ENCODE data around the gene SIDT2.

Gene SIDT2

DNA sequence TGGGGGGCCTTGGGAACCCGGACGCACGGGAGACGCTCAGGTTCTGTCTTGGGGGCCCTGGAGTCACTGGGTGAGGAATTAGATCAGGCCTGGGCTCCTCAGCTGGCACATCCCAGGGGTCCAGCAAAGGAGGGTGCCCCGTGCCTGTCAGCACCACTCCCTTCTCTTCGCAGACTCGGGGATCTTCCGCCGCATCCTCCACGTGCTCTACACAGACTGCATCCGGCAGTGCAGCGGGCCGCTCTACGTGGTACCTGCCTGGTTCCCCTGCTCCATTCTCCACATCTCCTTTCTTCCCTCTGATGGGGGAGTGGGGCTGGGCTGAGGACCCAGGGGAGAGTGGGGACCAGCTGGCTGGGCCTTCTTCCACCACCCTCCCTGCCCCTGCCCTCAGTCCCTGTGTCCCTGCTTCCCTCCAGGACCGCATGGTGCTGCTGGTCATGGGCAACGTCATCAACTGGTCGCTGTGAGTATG lies 13.9 kb downstream of the SIDT2 start:
- no peak for DNase-seq (ENCODE audit: low spot score)
- ChIA-PET POLR2A (ENCODE audit: low non-redundant PET) (no interaction called here), CTCF (no interaction called here)
- no peak overlapping the region for H3K27ac ChIP-seq
- TF ChIP-seq, protein P1, sequence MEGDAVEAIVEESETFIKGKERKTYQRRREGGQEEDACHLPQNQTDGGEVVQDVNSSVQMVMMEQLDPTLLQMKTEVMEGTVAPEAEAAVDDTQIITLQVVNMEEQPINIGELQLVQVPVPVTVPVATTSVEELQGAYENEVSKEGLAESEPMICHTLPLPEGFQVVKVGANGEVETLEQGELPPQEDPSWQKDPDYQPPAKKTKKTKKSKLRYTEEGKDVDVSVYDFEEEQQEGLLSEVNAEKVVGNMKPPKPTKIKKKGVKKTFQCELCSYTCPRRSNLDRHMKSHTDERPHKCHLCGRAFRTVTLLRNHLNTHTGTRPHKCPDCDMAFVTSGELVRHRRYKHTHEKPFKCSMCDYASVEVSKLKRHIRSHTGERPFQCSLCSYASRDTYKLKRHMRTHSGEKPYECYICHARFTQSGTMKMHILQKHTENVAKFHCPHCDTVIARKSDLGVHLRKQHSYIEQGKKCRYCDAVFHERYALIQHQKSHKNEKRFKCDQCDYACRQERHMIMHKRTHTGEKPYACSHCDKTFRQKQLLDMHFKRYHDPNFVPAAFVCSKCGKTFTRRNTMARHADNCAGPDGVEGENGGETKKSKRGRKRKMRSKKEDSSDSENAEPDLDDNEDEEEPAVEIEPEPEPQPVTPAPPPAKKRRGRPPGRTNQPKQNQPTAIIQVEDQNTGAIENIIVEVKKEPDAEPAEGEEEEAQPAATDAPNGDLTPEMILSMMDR (conservative IDR thresholded peaks at IDR 0.05; ENCODE audit: low read depth): no peak

DNA sequence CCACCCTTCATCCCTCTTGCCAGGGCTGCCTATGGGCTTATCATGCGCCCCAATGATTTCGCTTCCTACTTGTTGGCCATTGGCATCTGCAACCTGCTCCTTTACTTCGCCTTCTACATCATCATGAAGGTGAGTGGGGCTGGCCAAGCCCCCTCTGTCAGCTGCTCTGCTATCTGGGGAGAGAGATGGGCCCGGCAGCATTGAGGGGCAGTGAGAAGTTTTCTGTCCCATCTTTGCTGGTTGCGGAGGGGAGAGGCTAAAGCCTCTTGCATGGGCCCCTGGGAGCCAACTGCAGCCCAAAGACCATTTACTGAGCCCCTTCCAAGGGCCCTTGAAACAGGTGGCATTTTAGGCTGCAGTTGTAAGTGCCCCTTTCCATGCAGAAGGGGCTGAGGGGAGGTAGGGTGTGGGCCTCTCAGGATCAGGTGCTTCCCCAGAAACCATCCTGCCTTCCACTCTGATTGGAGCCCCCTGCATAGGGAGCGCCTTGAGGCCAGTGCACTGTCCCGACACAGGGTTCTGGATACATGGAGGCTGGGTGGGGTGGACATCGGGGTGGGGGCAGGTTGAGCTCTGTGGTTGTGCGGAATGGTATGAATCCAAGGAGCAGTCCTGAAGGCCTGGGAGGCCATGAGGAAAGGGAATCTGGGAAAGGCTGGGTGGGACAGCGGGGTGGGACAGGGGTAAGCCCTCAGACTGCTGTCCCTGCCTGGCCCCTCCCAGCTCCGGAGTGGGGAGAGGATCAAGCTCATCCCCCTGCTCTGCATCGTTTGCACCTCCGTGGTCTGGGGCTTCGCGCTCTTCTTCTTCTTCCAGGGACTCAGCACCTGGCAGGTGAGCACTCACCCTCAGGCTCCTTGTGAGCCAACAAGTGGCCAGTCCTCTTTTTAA lies 14.8 kb downstream of the SIDT2 start:
- POLR2A ChIA-PET (ENCODE audit: low non-redundant PET): no interaction called here
- TF ChIP-seq, protein P1 (conservative IDR thresholded peaks at IDR 0.05; ENCODE audit: low read depth): no peak
- CTCF ChIA-PET: no interaction called here

DNA sequence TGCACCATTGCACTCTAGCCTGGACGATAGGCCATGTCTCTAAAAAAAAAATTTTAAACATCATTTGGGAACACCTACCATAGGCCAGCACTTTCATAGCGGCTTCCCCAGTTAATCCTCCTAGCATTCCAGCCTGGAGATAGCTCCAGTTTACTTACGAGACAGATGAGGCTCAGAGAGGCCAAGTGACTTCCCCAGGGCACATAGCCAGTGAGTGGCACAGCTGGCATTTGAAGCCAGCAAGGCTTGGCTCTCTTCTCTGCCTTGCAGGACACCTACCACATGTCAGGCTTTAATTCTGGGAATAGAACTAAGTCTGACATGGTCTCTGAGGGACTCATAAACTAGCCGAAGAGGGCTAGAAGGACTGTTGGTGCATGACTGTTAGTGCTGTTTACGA lies 15.7 kb downstream of the SIDT2 start:
- DNase-seq (ENCODE audit: low spot score): no peak
- ChIA-PET POLR2A (ENCODE audit: low non-redundant PET) (no interaction called here), CTCF (interaction anchor here (0.7 kb wide), 1 partner anchor 159 kb away, joined by 4 read pairs; no protein-coding TSS in a partner anchor)
- H3K27ac ChIP-seq: no peak overlapping the region
- TF ChIP-seq, protein P1 (conservative IDR thresholded peaks at IDR 0.05; ENCODE audit: low read depth): no peak

More for the DNA sequence above, 14.8 kb downstream of the SIDT2 start:
- DNase-seq (ENCODE audit: low spot score): no peak
- no peak overlapping the region for H3K27ac ChIP-seq

DNA sequence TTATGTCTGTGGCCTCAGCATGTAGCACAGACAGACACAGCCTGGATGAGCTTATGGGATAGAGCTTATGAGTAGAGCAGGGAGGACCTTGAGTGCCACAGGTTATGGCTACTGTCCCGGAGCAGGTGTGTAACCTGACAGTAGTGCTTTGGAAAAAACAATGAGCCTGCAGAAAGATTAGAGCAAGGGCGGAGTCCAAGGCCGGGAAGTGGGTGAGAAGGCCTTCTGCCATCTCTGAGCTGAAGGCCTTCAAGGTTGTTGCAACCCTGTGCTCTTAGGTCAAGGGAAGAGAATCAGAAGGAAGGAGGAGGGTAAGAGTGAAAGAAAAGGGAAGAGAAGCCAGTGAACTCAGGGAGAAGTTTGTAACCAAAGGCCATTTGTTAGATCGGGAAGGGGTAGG lies 16.7 kb downstream of the SIDT2 start:
- H3K27ac ChIP-seq: no peak overlapping the region
- ChIA-PET POLR2A (ENCODE audit: low non-redundant PET) (no interaction called here), CTCF (interaction anchor here (0.6 kb wide), 1 partner anchor 31 kb away, joined by 3 read pairs; no protein-coding TSS in a partner anchor)
- no peak for DNase-seq (ENCODE audit: low spot score)
- TF ChIP-seq, protein P1 (conservative IDR thresholded peaks at IDR 0.05; ENCODE audit: low read depth): no peak

DNA sequence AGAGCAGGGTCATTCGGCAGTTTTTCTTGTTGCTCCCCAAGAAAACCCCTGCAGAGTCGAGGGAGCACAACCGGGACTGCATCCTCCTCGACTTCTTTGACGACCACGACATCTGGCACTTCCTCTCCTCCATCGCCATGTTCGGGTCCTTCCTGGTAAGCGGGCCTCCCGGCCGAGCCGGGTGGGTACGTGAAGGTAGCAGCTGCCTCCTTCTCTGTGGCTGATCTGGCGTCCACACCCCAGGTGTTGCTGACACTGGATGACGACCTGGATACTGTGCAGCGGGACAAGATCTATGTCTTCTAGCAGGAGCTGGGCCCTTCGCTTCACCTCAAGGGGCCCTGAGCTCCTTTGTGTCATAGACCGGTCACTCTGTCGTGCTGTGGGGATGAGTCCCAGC lies 17.2 kb downstream of the SIDT2 start:
- CTCF ChIA-PET: interaction anchor here (0.9 kb wide), 1 partner anchor 415 kb away, joined by 5 read pairs; no protein-coding TSS in a partner anchor
- DNase-seq (ENCODE audit: low spot score): no peak
- POLR2A ChIA-PET (ENCODE audit: low non-redundant PET): no interaction called here
- H3K27ac ChIP-seq: peak overlapping the region; percentile 24; the same call in 1 of the 2 replicates
- TF ChIP-seq, protein P1 (conservative IDR thresholded peaks at IDR 0.05; ENCODE audit: low read depth): no peak

DNA sequence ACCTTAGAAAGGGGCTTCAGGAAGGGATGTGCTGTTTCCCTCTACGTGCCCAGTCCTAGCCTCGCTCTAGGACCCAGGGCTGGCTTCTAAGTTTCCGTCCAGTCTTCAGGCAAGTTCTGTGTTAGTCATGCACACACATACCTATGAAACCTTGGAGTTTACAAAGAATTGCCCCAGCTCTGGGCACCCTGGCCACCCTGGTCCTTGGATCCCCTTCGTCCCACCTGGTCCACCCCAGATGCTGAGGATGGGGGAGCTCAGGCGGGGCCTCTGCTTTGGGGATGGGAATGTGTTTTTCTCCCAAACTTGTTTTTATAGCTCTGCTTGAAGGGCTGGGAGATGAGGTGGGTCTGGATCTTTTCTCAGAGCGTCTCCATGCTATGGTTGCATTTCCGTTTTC lies 18.5 kb downstream of the SIDT2 start:
- CTCF ChIA-PET: interaction anchor here (0.6 to 1.4 kb wide), 2 partner anchors 30 to 193 kb away, joined by 3 to 4 read pairs; no protein-coding TSS in a partner anchor
- no peak for DNase-seq (ENCODE audit: low spot score)
- TF ChIP-seq, protein P1 (conservative IDR thresholded peaks at IDR 0.05; ENCODE audit: low read depth): no peak
- POLR2A ChIA-PET (ENCODE audit: low non-redundant PET): no interaction called here
- peak overlapping the region; percentile 24 for H3K27ac ChIP-seq
